D721Med (cell line): ENCODE data around the gene PLEK2.
"Not testable (repeated sequence)": the region's sequence is repeated elsewhere in the genome, so short reads cannot be mapped to it uniquely, and the experiment has no call there.

Experiments used
- DNase-seq: peaks from one replicate; pipeline ENCODE4 v3.0.0; 2011; ENCODE audit warnings: low spot score; ENCODE audit not compliant: insufficient read length
- FAIRE-seq: peaks from 2 replicates; lab custom pipeline; 2011; peaks lifted over from hg19 to GRCh38; lab: Jason Lieb, UNC
- TF ChIP-seq, protein P1 (sequence below): IDR thresholded peaks from 2 replicates; pipeline ENCODE4 v1.5.1; 2012; ENCODE audit warnings: mild to moderate bottlenecking, control low read depth; ENCODE audit not compliant: insufficient read depth; ENCODE audit errors: missing control alignments

PLEK2 gene

DNA sequence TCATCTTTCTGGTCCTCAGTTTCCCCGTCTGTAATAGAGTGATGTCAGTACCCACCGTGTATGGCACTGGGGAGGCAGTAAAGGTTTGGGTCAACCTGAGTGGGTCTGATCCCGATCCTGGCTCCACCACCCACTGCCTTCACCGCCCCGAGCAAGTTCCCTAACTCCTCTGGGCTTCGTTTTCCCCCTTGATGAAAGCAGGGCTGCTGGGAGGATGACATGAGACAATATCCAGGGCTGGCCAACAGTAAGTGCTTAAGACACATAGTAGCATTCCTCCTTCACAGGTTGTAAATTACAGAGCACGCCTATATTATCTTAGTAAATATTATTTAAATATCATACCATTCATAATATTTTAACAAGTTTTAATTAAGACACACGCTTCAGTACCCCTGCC is 595 bp downstream of the PLEK2 start:
- FAIRE-seq (no peak), DNase-seq (no peak)
- TF ChIP-seq, protein P1, sequence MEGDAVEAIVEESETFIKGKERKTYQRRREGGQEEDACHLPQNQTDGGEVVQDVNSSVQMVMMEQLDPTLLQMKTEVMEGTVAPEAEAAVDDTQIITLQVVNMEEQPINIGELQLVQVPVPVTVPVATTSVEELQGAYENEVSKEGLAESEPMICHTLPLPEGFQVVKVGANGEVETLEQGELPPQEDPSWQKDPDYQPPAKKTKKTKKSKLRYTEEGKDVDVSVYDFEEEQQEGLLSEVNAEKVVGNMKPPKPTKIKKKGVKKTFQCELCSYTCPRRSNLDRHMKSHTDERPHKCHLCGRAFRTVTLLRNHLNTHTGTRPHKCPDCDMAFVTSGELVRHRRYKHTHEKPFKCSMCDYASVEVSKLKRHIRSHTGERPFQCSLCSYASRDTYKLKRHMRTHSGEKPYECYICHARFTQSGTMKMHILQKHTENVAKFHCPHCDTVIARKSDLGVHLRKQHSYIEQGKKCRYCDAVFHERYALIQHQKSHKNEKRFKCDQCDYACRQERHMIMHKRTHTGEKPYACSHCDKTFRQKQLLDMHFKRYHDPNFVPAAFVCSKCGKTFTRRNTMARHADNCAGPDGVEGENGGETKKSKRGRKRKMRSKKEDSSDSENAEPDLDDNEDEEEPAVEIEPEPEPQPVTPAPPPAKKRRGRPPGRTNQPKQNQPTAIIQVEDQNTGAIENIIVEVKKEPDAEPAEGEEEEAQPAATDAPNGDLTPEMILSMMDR: no peak

- TF ChIP-seq, protein P1: no peak
- FAIRE-seq: no peak
- DNase-seq: no peak
These were observed 1.7 kb downstream of the PLEK2 start for GRCh38 chr14:67410313-67410712.

DNA sequence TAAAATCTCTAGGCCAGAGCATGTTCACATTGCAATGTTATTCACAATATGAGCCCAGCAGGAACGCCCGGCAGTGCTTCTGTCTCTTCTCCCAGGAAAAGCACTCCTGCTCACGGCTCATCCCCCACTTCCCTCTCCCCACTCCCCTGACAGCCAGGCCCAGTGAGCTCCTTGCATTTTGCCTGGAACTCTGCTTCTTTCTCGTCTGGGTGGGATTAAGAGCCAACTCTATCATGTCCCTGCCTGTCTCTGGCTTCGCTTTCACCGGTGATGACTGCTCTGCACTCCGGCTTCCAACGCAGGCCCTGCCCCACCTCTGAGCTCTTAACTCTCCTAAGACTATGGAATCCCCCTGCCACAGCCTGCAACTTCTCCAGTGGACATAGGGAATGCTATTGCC is 2.5 kb downstream of the PLEK2 start:
- DNase-seq (no peak), FAIRE-seq (no peak)
- TF ChIP-seq, protein P1: no peak

GRCh38 chr14:67408122-67408801 is 3.7 kb downstream of the PLEK2 start:
- DNase-seq, FAIRE-seq: not testable (repeated sequence)

- DNase-seq (no peak), FAIRE-seq (no peak)
- TF ChIP-seq, protein P1: no peak
These were observed 6.2 kb downstream of the PLEK2 start for GRCh38 chr14:67405771-67406170.

- DNase-seq (no peak), FAIRE-seq (no peak)
- TF ChIP-seq, protein P1: no peak
These were observed 11.5 kb downstream of the PLEK2 start for GRCh38 chr14:67400434-67400833.

DNA sequence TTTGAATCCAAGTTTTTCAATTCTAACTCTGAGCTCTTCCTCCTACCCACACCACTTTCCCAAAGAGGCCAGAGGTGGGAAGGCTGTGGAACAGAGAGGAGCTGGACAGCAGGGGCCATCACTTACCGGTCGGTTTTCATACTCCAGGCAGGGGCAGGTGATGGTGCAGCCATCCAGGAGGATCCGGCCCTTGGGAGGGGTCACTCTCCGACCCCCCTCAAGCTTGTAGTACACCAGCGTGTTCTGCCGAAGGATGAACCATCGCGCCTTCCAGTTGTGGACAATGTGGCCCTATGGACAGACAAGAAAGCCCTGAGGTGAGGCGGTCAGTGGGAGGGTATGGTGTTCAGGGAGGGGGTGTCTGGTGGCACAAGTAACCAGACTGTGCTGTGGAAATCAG is 14.4 kb downstream of the PLEK2 start:
- TF ChIP-seq, protein P1: no peak
- FAIRE-seq (no peak), DNase-seq (no peak)
